Bronchial epithelial cell (primary cell): ENCODE results near the gene FGGY. TPM values are rescaled to one million over a fixed set of nuclear protein-coding genes. Genes with fewer than 3 reads are reported as not detected.
"Not testable (repeated sequence)": the region's sequence is repeated elsewhere in the genome, so short reads cannot be mapped to it uniquely, and the experiment has no call there.

Source experiments
- DNase-seq: peaks from one replicate; pipeline ENCODE4 v3.0.0-alpha.2; 2010; ENCODE audit warnings: low read depth
- FAIRE-seq: peaks from 2 replicates; lab custom pipeline; 2011; peaks lifted over from hg19 to GRCh38; lab: Jason Lieb, UNC
- H3K27me3 ChIP-seq: 2 replicates; pipeline ENCODE4 v1.5.1; 2011; ENCODE audit warnings: low read length; ENCODE audit not compliant: control insufficient read depth, insufficient read depth
- H3K36me3 ChIP-seq: 2 replicates; pipeline ENCODE4 v1.5.1; 2011; ENCODE audit warnings: low read length; ENCODE audit not compliant: control insufficient read depth, insufficient read depth
- H3K4me3 ChIP-seq: 2 replicates; pipeline ENCODE4 v1.5.1; 2011; ENCODE audit warnings: mild to moderate bottlenecking, low read depth, low read length, control low read depth
- CTCF ChIP-seq: IDR thresholded peaks from 2 replicates; pipeline ENCODE4 v1.5.1; 2011; ENCODE audit warnings: mild to moderate bottlenecking, moderate library complexity, low read length, control low read depth, inconsistent platforms; ENCODE audit not compliant: insufficient read depth, severe bottlenecking
- total RNA-seq: library from RNA; depleted of rRNA; stranded (reverse); fragments of >200 nt; gene quantifications from 2 replicates; pipeline ENCODE4 v1.2.1, GENCODE V29; 2014

Gene FGGY
- total RNA-seq, 1 donor from 2014 or later: 20.0 TPM

- FAIRE-seq (no peak), DNase-seq (no peak)
- no peaks in the 10 kb centered on the region for H3K36me3 ChIP-seq
- TF ChIP-seq CTCF: no peak
- H3K4me3 ChIP-seq: no peak overlapping the region
- no peaks in the 10 kb centered on the region for H3K27me3 ChIP-seq
These were observed 409.4 kb downstream of the FGGY start for GRCh38 chr1:59706303-59706599.

- no peak overlapping the region for H3K4me3 ChIP-seq
- no peak for FAIRE-seq
- DNase-seq: peak; percentile 84
These were observed 410.4 kb downstream of the FGGY start for GRCh38 chr1:59707178-59707791.

GRCh38 chr1:59709333-59709732 lies 412.4 kb downstream of the FGGY start:
- H3K36me3 ChIP-seq: no peaks in the 10 kb centered on the region
- DNase-seq (no peak), FAIRE-seq (no peak)
- no peak for TF ChIP-seq CTCF
- H3K4me3 ChIP-seq: no peak overlapping the region
- H3K27me3 ChIP-seq: no peaks in the 10 kb centered on the region

More at GRCh38 chr1:59707178-59707791, 410.4 kb downstream of the FGGY start:
- no peak for TF ChIP-seq CTCF
- H3K27me3 ChIP-seq: no peaks in the 10 kb centered on the region
- no peaks in the 10 kb centered on the region for H3K36me3 ChIP-seq

GRCh38 chr1:59710920-59711319 lies 414.0 kb downstream of the FGGY start:
- H3K4me3 ChIP-seq, DNase-seq, H3K36me3 ChIP-seq, H3K27me3 ChIP-seq, FAIRE-seq: not testable (repeated sequence)

GRCh38 chr1:59714219-59714618 lies 417.3 kb downstream of the FGGY start:
- no peak for TF ChIP-seq CTCF
- FAIRE-seq (no peak), DNase-seq (no peak)
- H3K36me3 ChIP-seq: no peaks in the 10 kb centered on the region
- no peaks in the 10 kb centered on the region for H3K27me3 ChIP-seq
- H3K4me3 ChIP-seq: no peak overlapping the region

GRCh38 chr1:59714966-59715365 lies 418.1 kb downstream of the FGGY start:
- FAIRE-seq (no peak), DNase-seq (no peak)
- Histone ChIP-seq H3K27me3 (no peaks in the 10 kb centered on the region), H3K4me3 (no peak overlapping the region), H3K36me3 (no peaks in the 10 kb centered on the region)
- TF ChIP-seq CTCF: no peak
